GM19468 (cell line): ENCODE data around the gene ANO2.

Experiments
- ATAC-seq: cut with Tn5 transposase; IDR thresholded peaks from one replicate; pipeline ENCODE4 v1.9.1; 2021; ENCODE audit warnings: mild to moderate bottlenecking, moderate library complexity, moderate number of reproducible peaks; ENCODE audit not compliant: unreplicated experiment; ENCODE audit errors: extremely low read depth

Gene ANO2

DNA sequence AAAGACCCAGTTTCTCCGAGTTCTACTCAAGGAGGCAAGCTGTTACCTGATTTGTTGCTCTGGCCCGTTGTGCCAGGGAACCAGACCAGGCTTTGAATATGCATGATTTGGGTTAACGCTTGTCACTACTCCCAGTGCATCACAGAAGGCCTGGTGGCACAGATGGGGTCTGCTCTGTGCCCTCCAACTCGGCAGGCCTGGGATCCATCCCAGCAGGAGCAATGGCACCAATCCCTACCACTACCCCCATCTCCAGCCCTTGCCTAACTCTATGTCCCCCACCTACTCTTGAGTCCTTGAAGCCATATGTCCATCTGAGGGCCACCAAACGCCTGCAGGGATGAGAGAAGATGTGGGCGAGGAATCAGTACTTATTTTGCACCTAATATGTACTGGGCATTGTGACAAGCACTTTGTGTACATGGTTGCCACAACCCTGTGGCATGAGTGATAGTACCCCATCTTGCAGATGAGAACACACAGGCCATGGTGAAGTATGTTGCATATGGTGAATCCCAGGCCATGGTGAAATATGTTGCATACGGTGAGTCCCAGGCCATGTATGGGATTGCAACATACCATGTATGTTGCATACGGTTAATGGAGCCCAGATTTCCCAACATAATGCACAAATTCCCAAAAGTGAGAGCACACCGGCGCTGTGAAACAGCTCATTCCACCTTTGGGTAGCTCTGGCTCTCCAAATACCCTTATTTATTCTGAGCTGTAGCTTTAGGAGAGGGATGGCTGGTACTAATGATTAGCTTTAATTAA, 410.4 kb downstream of the ANO2 start:
- no peak for ATAC-seq

DNA sequence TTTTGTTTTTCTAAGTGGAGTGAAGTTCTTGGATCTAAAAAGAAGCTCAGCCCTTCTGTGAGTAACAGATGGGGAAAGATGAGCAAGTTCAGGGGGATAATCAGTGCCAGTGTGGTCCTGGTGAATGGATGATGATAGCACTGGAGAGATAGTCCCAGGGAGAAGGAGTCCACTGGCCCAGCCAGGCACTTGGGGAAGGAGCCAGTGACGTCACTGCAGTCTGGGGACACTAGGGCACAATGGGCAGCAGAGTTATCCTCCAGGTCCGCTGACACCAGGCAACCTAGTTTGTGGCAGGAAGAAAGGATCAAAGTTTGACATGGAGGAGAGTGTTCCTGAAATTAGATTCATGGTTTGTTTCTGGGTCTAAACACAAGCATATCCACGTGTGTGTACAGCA, 411.7 kb downstream of the ANO2 start:
- ATAC-seq, result no peak

DNA sequence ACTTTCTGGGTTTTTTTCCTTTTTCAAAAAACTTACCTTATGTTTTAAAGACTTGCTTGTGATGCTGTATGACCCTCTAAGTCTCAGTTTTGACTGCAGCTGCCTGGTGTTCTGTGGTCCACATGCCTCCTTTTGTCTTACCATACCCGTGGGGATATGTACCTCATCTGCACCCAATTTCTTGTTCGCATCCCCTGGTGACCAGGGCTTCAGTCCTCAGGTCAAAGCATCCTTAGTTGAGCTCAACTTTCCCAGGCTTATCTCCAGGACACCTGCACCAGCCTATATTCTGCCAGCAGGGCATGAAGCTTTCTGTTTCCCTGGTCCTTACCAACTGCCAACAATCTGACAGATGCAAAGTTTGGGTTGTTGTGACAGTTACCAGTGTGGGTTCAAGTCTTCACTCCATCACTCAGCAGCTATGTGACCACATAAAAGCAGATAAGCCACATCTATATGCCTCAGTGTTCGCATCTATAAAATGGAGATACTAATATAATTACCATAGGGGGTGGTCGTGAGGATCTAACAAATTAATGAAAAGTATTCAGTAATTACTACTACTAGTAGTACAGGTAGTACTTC, 419.2 kb downstream of the ANO2 start:
- no peak for ATAC-seq

DNA sequence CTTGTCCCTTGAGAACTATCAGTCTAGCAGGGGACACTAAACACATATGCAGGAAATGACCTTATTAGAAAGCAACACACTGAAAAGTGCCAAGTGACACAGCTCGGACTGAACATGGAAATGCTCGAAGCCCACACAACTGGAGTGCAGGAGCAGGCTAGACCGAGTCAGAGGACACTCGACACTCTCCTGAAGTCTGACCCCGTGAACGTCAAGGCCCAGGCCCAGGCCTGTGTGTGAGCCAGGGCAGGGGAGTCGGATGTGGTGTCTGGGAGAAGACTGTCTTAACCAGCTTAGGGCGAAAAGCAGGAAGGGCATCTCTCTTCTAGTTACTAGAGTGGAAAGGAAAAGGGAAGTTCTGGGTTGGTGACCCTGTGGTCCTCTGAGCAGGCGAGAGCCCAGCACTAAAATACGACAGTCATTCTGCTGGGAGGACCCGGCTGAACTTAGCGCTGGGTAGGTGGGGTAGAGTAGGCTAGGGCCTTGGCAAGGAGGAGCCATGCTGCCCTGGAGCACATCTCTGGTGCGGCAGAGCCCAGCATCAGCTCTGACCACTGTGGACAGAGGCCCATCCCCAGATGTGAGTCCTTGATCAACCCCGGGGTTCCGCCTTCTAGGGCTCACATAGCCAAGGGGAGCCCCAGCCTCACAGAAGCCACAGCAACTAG, 420.2 kb downstream of the ANO2 start:
- no peak for ATAC-seq

DNA sequence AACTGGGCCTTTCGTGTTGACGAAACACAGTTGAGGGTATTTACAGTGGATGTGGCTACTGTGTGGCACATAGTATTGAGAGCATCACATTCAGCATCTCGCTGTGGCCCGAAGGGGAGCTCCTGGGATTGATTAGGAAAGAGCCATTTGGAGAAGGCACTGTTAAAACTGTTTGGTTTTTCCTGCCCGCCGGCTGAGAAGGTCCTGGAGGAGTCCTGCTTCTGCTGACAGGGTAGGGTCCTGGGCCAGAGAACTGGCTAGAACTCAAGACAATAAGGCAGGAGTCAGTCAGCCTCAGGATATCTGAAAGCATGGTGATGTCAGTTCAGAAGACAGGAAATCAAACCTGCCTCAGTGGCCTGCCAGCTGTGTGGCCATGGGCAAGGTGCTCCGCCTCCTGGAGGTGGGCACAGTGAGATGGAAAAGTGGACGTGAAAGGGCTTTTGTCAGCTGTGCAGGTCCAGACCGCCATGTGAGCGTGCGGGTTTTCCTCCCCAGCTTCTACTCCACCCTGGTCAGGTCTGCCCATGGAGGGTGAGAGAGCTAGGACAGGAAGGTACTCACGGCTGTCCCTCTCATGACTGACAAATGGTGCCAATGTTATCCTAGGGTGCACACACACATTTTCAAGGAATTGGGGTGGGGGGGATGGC, 420.8 kb downstream of the ANO2 start:
- no peak for ATAC-seq

DNA sequence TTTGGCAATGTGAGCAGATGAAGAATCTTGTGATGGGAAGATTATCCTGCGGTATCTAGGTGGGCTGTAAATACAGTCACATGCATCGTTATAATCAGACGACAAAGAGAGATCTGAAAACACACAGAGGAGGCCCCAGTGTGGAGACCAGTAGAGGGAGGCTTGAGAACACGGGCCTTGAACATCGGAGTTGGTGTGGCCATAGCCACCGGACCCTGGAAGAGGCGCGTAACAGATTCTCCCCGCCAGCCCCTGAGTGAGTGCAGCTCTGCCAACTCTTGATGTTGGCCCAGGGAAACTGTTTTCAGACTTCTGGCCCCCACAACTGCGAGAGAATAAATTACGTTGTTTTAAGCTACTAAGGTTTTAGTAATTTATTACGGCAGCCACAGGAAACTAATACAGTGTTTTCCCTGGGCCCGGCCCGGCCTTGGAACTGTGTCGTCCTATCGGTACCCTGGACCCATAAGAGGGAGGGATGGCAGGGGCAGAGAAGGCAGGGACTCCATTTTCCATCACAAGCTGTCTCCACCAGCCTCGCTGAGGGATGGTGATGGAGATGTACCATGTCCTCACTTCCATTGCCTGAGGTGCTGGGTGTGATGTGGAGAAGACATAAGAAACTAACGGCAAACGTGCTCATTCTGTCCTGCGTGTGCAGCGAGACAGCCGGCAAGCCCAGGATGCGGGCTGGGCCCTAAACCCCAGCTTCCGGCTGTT, 421.5 kb downstream of the ANO2 start:
- ATAC-seq, result no peak

DNA sequence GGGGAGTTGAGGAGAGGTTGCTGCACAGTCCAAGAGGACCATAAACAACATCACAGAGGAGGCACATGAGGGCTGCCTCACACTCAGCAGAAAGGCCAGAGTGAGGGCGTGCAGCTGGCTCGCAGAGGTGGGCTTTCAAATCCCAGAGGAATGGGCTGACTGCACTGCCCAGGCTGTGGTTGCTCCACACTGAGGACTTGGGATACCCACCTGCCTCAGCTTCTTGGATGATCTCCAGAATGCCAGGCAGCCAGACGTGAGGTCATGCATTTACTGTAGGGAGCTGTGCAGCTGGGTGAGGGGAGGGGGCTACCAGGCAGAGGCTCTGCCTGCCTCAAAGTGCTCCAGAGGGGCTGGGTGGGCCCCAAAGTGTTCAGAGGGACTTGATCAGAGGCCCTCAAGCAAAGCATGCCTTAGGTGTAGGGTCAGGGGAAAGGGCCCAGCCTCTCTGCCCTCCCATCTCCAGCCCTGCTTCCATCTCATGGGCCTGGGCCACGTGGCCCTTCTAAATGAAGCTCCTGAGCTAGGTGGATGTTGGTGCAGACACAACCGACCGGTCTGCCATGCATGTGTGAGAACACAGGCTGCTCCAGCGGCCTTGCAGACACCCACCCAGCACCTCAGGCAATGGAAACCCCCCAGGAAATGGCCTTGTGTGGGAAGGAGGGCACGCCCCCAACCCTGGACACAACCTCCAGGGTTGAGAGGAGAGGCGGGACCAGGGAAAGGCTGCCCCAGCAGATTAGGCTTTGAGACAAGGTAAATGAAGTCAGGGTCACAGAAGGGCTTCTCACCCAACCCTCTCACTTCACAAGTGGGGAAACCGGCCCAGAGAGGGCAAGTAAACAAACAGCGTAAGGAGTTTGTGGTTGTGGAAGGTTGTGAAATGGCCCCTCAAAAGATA, 422.4 kb downstream of the ANO2 start:
- ATAC-seq, result no peak

DNA sequence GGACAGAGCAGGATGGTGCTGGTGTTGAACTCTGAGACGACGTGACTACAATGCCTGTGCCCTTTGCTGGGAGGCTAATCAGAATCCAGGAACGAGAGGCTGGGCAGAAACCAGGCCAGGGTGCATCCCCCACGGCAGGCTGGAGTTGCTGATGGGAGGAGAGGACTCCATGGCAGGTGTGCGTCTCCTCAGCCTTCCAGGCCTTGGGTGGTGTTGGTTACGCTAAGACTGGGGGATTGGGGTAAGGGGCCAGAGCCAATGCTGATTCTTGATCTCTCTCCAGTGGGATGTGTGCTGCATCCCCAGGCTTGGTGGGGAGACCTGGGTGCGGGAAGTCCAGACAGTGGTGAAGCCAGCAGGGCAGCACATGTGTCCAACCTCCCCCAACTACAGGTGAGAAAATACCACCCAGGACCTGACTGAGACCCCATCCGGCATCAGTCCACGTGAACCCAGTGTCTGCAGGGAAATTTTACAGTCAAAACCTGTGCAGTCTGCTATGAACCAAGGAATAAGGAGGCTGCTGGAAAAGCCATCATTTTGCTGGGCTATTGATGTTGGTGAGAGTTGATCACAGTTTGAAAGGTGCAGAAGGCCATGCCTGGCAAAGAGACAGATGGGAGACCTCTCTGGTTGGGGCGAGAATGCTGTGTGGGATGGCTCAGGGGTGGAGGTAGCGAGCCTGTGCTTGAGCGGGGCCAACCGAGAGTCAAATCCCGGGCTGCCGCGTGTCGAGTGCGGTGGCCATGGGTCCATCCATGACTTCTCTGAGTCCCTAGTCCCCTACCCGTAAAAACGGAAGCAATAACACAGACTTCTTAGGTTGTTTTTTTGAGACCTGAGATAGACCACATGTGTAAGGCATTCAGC, 423.4 kb downstream of the ANO2 start:
- ATAC-seq, result no peak

DNA sequence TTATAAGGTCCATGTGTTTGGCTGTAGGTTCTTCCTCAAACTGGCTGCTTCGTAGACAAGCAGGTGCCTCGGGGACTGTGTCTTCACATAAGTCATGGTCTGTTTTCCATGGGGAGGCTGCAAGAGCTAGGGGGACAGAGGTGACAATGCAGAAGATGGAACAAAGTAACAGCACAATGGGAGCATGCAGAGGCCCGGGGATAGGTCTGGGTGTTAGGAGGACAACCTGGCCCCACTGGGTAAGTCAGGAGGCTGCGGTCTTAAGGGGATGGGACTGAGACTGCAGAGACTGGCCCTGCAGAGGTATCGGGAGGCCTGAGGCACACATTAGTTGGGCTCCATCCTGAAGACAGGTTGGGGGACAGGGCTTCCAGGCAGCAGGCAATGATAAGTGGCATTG, 424.2 kb downstream of the ANO2 start:
- no peak for ATAC-seq

DNA sequence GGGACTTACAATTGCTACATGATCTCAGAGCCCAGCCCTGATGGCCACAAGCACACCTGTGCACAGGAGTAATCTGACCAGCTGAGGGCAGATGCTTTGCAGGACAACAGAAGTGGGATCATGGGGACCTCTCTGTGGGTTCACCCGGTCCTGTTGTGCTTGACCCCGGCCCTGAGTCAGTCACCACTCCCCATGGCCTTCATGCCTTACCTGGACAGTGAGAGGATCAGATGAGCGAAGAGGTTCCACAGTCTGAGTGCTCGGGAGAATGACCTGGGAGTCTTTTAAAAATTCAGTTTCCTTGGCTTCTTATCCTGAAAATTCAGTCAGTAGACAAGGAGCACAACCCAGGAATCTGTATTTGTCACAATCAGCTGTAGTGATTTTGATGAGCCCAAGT, 425.0 kb downstream of the ANO2 start:
- ATAC-seq, result no peak

DNA sequence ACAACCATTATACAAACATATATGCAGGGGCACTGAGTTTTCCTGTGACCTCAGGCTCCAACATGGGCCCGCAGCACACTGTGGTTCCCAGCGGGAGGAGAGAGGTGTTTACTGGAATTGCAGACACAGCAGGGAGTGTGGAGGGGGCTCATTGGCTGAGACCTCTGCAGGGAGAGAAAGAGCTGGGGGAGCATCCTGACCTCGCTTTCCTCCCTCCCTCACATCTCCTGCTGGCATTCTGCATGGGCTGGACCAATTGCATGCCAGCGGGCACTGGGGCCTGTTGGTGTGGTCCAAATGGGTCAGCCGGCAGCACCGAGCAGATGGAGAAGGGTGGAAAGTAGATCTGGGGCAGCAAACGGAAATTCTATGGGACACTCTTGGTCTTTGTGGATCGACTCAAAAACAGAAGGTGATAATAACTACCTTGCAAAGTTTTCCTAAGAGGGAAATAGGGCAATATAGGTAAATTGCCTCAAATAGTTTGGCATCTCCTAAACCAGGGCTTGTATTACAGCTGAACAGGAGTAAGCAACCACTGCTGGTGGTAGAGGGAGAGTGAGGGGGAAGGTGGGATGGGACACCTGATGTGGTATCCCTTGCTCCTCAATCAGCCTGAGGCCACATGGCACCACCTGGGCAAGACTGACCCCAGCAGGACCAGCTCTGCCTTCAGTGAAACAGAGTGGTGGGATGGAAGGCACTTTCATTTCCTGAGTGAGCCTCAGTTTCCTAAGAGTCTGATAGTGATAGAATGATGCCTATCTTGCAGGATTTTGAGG, 426.3 kb downstream of the ANO2 start:
- ATAC-seq, result no peak

DNA sequence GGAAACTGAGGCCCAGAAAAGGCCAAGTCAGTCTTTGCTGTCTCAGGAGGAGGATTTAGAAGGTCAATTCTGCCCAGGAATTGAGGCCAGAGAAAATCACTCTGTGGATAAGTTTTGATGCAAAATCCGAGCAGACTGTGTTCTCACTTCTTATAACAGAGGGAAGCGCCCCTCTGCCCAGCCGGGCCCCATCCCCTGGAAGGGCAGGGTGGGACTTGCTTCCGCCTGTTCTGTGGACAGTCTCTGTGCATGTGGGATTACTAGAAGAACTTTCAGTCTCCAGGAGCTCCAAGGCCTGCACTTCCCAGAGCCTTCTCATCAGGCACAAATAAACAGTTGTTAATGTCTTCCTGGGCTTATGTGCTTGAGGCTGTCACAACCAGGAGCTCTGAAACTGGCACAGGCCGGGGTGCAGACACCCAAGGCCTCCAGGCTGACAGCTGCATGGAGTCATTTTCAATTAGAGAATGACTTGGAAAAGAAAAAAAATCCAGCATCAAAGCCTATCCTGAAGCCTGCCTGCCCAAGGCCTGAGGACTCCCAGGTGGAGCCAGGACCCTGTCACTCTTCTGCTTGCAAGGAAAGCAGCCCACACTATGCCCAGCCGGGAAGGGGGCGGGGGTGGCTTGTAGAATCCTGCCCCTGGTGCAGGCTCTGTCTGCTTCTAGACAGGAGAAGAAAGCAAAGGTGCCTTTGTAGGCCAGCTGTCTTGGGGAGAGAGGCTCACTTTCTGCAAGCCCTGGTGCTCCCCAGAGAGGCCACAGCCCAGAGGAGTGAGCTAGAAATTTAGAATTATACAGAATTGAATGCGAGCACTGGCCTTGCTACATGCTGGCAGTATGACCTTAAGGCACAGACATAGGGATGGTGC, 428.5 kb downstream of the ANO2 start:
- ATAC-seq, result no peak

DNA sequence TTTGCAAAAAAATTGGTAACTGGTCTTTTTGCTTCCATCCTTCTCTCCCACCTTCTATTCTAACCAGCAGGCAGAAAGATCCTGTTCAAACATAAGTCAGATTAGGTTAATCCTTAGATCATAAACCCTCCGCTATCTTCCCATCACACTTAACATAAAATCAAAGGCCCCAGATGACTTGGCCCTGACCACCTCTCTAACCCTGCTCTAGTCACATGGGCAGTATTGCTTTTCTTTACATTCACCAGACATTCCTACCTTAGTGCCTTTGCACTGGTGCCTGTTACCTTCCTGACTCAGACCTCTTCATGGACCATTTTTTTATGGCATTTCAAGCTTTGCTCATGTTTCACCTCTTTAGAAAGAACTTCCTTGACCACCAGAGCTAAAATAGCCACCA, 429.6 kb downstream of the ANO2 start:
- no peak for ATAC-seq

DNA sequence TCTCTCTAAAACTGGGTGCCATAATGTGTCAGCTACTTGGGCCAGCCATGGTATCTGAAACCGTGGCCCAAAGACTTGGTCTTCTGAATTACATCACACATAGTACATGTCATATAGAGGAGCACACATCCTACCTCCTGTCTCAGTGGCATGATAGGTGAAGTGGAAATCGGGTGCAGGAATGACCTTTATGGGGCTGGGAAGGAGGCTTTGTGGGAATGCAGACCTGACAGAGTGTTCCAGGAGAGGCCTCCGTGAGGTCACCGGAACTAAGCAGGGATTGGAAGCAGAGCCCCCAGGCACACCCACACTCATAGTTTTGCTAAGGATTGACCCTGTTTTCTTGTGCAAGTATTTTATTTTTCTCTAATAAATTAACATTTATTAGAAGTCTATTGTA, 430.5 kb downstream of the ANO2 start:
- ATAC-seq, result no peak

DNA sequence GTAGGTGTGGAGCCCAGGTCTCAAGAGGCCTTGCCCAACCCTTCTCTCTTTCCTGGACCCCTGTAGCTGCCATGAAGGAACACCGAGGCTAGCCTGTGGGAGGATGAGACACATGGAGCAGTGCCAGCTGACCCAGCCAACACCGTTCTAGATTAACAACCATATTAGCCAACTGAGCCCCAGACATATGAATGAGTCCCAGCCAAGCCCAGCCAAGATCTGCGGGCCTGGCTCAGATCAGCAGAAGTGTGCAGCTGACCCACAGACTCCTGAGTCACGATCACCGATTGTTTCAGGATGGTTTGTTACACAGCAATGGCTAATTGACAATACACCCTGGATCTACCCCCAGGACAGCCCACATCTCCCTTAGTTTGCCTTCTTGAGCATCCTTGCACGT, 431.0 kb downstream of the ANO2 start:
- no peak for ATAC-seq

DNA sequence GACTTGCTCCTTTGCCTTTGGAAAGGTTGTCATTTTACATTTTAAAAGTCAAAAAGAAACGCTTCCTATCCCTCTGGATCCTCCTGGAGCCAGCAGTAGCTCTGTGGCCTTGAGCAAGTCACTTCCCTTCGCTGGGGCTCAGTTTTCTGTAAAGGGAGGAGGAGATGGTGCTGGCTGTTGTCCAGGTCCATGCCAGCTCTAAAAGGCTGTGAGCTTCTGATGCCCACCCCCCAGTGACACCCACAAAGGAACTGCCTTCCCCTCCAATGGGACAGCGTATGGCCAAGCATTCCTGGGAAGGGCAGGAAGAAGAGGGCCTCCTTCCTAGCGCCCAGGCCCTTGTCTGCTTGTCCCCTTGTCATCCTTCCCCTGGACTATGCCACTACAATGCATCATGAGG, 431.7 kb downstream of the ANO2 start:
- no peak for ATAC-seq
